ENCODE measurements around the gene MKLN1.
"Not testable (repeated sequence)": the region's sequence is repeated elsewhere in the genome, so short reads cannot be mapped to it uniquely, and the experiment has no call there.

Gene MKLN1

GRCh38 chr7:131503639-131504038 is 176.0 kb downstream of the MKLN1 start:
- DNase-seq, result no peak

DNA sequence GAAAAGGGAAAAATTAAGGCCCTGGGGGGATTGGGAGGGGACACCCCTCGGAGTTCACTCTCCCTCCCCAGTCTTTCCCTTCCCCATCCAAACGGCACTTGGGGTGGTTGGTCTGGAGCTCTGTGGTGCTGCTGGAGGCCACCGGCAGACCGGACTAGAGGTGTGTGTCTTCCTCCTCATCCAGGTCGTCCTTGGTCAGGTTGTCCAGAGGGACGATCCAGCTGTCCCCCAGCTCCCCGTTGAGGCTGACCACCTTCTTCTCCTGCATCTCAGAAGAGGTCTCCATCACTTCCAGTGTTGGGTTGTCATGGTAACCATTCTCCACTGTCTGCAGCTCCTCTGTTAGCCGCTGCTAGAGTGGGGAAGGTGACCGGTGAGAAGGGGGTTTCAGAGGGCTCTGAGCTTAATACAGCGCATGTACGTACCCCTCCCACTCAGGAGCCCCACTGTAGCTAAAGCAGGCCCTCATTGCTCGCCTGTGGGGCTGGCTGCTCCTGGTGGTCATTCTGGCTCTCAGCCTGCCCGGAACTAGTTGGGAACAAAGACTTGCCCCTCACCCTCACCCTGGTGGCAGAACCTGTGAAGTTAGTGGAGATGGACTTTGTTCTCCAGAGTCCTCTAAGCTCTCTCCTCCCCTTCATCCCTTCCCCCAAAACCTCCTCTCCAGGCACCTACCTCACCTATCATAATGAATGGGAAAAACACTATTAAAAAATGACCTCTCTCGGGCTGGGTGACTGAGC is 176.7 kb downstream of the MKLN1 start:
- DNase-seq, result no peak

- DNase-seq, result not testable (repeated sequence)
Measured at GRCh38 chr7:131505037-131505620, 177.5 kb downstream of the MKLN1 start.

DNA sequence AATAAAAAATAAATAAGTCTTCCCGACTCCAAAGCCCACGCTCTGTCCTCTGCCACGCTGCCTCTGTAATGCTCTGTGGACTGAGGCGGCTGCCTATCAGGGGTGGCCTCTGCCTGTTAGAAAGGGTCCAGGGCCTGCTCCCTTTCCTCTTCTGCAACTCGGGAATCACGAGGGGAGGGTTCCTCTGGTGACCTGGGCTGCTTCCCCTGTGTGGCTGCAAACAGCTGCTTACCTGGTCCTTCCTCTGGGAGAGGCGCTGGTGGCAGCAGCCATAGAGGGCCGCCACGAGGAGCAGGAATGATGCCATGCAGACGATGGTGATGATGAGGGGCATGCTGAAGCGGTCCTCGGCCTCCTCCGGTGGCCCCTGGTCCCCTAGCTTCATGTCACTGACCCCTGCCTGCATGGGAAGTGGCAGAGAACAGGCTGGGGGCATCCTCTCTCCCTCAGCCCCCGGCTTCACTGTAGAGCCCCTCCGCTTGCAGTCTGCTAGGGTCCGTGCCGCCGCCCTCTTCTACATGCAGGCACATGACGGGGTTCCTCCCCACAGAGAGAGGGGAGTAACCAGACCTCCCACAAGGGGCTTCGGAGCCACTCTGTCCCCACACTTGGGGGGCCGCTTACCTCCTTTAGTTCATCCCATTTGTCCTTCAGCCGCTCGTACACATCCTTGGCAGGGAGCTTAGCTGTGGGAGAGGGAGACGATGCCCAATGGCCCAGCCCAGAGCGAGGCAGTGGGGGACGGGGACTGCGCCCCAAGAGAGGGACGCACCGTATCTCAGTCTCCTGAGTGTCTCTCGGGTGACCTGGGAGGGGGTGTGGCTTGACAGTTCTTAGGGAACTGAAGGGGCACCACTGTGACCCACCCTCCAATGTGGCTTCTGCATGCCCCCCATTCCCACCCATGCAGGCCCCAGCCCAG is 178.2 kb downstream of the MKLN1 start:
- DNase-seq, result no peak

- DNase-seq, result no peak
Measured at GRCh38 chr7:131506597-131506996, 178.9 kb downstream of the MKLN1 start.

- peak in 1 of 2 experiments; percentile 69 for DNase-seq
Measured at GRCh38 chr7:131507592-131508331, 180.1 kb downstream of the MKLN1 start.

- DNase-seq, result no peak
Measured at GRCh38 chr7:131508754-131509486, 181.2 kb downstream of the MKLN1 start.

- no peak for DNase-seq
Measured at GRCh38 chr7:131509781-131510180, 182.1 kb downstream of the MKLN1 start.

- DNase-seq, result no peak
Measured at GRCh38 chr7:131511071-131511470, 183.4 kb downstream of the MKLN1 start.

- DNase-seq, result no peak
Measured at GRCh38 chr7:131511774-131512535, 184.3 kb downstream of the MKLN1 start.

DNA sequence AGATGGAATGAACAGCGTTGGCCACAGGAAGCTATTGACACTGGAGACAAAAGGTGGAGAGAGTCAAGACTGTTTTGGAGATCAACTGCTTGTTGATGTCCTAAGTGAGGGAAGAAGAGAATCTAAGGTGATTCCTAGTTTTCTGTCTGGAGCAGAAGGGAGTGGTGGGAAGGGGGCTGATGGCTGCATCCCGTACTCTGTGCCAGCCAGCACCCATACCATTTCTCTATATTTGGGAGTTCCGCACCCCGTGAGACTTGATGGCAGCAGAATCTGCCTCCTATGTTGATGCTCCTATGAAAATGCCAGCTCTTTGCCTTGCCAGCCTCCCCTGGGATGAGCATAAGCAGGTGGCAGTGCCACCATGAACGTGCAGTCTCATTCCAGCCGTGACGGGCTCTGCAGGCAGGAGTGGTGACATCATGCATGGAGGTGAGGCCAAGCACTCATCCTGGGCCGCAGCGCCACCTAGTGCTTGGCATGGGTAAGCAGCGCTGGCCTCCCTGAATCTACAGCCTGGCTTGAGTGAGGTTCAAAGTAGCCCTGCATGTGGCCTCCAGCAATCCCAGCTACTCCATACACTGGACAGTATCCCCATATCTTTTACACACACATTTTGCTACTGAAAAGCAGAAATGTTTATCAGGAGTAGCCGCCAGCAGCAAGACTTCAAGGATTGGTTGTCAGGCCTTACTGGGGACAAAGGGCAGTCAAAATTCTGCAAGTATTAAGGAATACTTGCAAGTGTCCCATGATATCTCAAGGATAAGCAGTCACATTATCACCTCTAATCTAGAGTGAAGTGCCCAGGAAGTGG is 185.8 kb downstream of the MKLN1 start:
- peak; percentile 47 to 78 for DNase-seq

DNA sequence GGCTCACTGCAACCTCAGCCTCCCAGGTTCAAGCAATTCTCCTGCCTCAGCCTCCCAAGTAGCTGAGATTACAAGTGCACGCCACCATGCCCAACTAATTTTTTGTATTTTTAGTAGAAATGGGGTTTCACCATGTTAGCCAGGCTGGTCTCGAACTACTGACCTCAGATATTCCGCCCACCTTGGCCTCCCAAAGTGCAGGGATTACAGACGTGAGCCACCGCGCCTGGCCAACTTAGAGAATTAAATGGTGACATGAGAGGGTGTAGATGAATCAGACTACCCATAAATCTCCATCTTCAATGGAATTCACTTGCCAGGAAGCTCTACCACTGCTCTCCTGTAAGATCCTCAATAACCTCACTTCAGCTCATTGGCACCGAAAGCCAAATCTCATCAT is 187.8 kb downstream of the MKLN1 start:
- not testable (repeated sequence) for DNase-seq

- DNase-seq, result no peak
Measured at GRCh38 chr7:131517218-131517923, 189.7 kb downstream of the MKLN1 start.

DNA sequence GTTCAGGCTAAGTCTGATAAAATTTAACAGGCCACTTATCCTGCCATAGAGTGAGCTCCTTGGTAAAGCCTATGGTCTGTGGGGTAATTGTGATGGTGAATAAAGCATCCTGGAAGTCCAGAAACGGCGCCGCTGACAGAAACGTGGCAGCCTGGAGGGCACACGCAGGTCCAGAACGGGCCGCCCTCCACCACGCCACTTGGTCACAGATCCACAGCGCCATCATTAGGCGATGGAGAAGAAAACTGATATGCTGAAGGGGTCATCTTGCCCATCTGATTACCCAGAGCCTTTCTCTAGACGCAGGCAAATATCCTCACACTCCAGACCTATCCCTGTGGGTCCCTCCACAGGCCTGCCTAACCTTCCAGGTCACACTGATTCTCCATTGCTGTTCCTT is 190.9 kb downstream of the MKLN1 start:
- no peak for DNase-seq

DNA sequence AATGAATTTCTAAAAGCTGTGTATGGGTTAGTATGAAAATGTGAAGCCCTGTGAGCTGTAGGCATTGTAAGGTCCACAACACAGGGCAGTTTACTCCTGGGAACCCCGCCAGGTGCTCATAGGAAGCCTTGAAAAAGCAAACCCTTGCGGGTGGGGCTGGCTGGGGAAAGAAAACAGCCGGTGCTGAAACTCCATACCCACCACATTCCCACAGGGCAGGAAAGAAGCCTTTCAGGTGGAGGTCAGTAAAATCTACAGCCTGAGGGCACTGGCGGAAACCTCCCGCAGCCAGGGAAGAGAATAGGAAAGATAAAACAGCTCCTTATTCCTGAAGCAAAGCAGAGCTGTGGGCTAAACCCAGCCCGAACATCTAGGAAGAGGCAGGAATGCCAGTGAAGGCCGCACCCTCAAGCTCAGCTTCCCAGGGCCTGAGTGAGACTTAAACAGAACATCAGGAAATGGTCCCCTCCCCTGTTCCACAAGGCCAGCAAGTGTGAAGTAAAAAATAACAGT is 194.0 kb downstream of the MKLN1 start:
- no peak for DNase-seq

GRCh38 chr7:131522325-131522930 is 194.8 kb downstream of the MKLN1 start:
- no peak for DNase-seq

GRCh38 chr7:131524115-131524514 is 196.4 kb downstream of the MKLN1 start:
- no peak for DNase-seq

DNA sequence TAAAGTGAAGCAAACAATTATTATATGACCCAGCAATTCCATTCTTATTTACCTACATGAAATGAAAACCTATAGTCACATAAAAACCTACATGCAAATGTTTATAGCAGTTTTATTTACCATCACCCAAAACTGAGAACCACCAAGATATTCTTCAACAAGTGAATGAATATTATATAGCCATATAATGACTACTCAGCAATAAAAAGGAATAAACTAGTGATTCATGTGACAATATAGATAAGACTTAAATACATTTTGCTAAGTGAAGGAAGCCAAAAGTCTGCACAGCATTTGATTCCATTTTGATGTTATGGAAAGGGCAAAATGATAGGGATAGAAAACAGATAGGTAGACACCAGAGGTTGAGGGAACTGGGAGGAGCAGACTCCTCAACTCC is 197.0 kb downstream of the MKLN1 start:
- DNase-seq, result no peak

DNA sequence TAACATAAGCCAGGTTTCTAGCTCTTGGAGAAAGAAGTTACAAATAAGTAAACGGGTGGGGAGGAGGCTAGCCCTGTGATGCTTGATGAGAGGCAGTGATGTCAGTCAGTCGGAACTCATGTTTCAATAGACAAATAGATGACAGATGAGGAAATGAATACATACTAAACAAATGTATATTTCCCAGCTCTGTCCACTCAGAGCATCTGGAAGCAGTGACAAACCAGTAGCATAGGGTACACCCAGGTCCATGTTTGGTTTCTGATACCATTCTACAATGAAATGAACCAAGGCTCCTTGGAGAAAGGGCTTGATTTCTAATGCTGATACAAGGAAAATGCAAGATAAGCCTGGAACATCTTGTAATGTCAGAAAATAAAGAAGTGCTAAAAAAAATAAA is 198.1 kb downstream of the MKLN1 start:
- DNase-seq, result no peak

Measured in SW 1271 (cell line).